Endothelial cell of umbilical vein (primary cell): Measurements from ENCODE around the gene ANO4. TPM values are rescaled to one million over a fixed set of nuclear protein-coding genes. Genes with fewer than 3 reads are reported as not detected.

Experiments
- BruUV-seq: library from RNA; stranded (reverse); fragments of 400-500 nt; replicated peaks from 2 replicates; lab custom pipeline; 2021; lab: Mats Ljungman, UMichigan
- CTCF ChIA-PET: fragments of 300-600, 350-600 bp; sonication (Branson Sonifier 250); formaldehyde crosslinking; loops from one replicate; lab custom pipeline; 2021; ENCODE audit warnings: antibody characterized with exemption, inconsistent platforms; lab: Charles Lee
- POLR2A ChIA-PET: fragments of 300-600, 350-600 bp; sonication (Branson Sonifier 250); formaldehyde crosslinking; loops from one replicate; lab custom pipeline; 2021; ENCODE audit warnings: antibody characterized with exemption, inconsistent platforms; lab: Charles Lee
- DNase-seq: peaks from one replicate; pipeline ENCODE4 v3.0.0-alpha.2; 2011; ENCODE audit warnings: low read depth, low spot score
- FAIRE-seq: peaks from 2 replicates; lab custom pipeline; 2011; peaks lifted over from hg19 to GRCh38; lab: Jason Lieb, UNC
- H2AFZ ChIP-seq: 2 replicates; pipeline ENCODE4 v1.6.0; 2012; ENCODE audit warnings: low read depth, low read length, control low read depth, inconsistent platforms
- H3K27ac ChIP-seq: 2 replicates; pipeline ENCODE4 v1.5.1; 2011; ENCODE audit warnings: low read depth, mild to moderate bottlenecking, control low read depth, low read length, moderate library complexity; ENCODE audit not compliant: insufficient read depth
- H3K27me3 ChIP-seq, 2 experiments: 2 replicates each; pipeline versions ENCODE4 v1.6.0 to v1.6.1; 2011; ENCODE audit warnings: low read length in 2 of 2, mixed read lengths in 1 of 2; ENCODE audit not compliant: control insufficient read depth in 2 of 2, insufficient read depth in 2 of 2
- H3K36me3 ChIP-seq, 2 experiments: 2 replicates in 1 of 2; 3 replicates in 1 of 2; pipeline ENCODE4 v1.5.1; 2011; ENCODE audit warnings: low read length in 2 of 2, mild to moderate bottlenecking in 1 of 2, moderate library complexity in 1 of 2; ENCODE audit not compliant: control insufficient read depth in 2 of 2, insufficient read depth in 2 of 2; ENCODE audit errors: extremely low read depth in 1 of 2
- H3K4me1 ChIP-seq: 3 replicates; pipeline ENCODE4 v1.5.1; 2011; ENCODE audit warnings: mild to moderate bottlenecking, low read length; ENCODE audit not compliant: control insufficient read depth, insufficient read depth; ENCODE audit errors: extremely low read depth
- H3K4me2 ChIP-seq: 2 replicates; pipeline ENCODE4 v1.6.1; 2011; ENCODE audit warnings: low read length, control low read depth, mixed read lengths; ENCODE audit not compliant: insufficient read depth
- H3K4me3 ChIP-seq, 3 experiments: fragments of 200-600 bp in 1 of 3; sonication (generic), shearing (Covaris generic) in 1 of 3; replicated peaks in 1 of 3; 2 replicates each; pipeline ENCODE4 v1.5.1; 2011 to 2016; ENCODE audit warnings: control low read depth in 3 of 3, low read length in 3 of 3, mild to moderate bottlenecking in 2 of 3, inconsistent platforms in 1 of 3, low read depth in 1 of 3, moderate library complexity in 1 of 3; ENCODE audit not compliant: insufficient read depth in 1 of 3
- H3K79me2 ChIP-seq: 2 replicates; pipeline ENCODE4 v1.6.0; 2012; ENCODE audit warnings: low read length, inconsistent platforms; ENCODE audit not compliant: control insufficient read depth, insufficient read depth
- H3K9ac ChIP-seq: replicated peaks from 2 replicates; pipeline ENCODE3; 2011; ENCODE audit warnings: low read length, control low read depth; ENCODE audit not compliant: insufficient read depth; ENCODE audit errors: extremely low read depth
- H3K9me1 ChIP-seq: replicated peaks from 3 replicates; pipeline ENCODE4 v1.6.0; 2011; ENCODE audit warnings: mild to moderate bottlenecking, low read length; ENCODE audit not compliant: control insufficient read depth, insufficient read depth; ENCODE audit errors: extremely low read depth
- H3K9me3 ChIP-seq: replicated peaks from 2 replicates; pipeline ENCODE4 v1.5.1; 2012; ENCODE audit warnings: low read length, inconsistent platforms; ENCODE audit not compliant: control insufficient read depth, insufficient read depth
- H4K20me1 ChIP-seq: replicated peaks from 2 replicates; pipeline ENCODE3; 2011; ENCODE audit warnings: mild to moderate bottlenecking, low read length; ENCODE audit not compliant: control insufficient read depth, insufficient read depth; ENCODE audit errors: extremely low read depth
- CTCF ChIP-seq, 2 donors: IDR thresholded peaks; 1 replicate in 1 of 2; 2 replicates in 1 of 2; pipeline ENCODE4 v1.5.1; 2011; ENCODE audit warnings: low read length in 2 of 2, mild to moderate bottlenecking in 2 of 2, moderate library complexity in 2 of 2, control low read depth in 1 of 2, inconsistent platforms in 1 of 2, low read depth in 1 of 2; ENCODE audit not compliant: insufficient read depth in 1 of 2; ENCODE audit errors: extremely low read depth in 1 of 2
- EZH2 ChIP-seq: IDR thresholded peaks from 2 replicates; pipeline ENCODE4 v1.6.1; 2012; ENCODE audit warnings: borderline replicate concordance, low read depth, mild to moderate bottlenecking, moderate library complexity, low read length, inconsistent platforms; ENCODE audit not compliant: severe bottlenecking
- FOS ChIP-seq: IDR thresholded peaks from 2 replicates; pipeline ENCODE4 v1.6.1; 2011; ENCODE audit warnings: mild to moderate bottlenecking, low read length, moderate library complexity, borderline replicate concordance; ENCODE audit not compliant: insufficient read depth
- GATA2 ChIP-seq: IDR thresholded peaks from 2 replicates; pipeline ENCODE4 v1.7.0; 2011; ENCODE audit warnings: low read depth, mild to moderate bottlenecking, moderate library complexity, mixed read lengths, low read length; ENCODE audit not compliant: insufficient read length, insufficient read depth
- JUN ChIP-seq: IDR thresholded peaks from 2 replicates; pipeline ENCODE4 v1.6.1; 2011; ENCODE audit warnings: borderline replicate concordance, low read depth; ENCODE audit not compliant: insufficient read length, insufficient read depth
- MAX ChIP-seq: IDR thresholded peaks from 2 replicates; pipeline ENCODE4 v1.6.1; 2011; ENCODE audit not compliant: insufficient read depth, insufficient read length
- MYC ChIP-seq: IDR thresholded peaks from one replicate; pipeline ENCODE4 v1.6.1; 2011; ENCODE audit warnings: mild to moderate bottlenecking, low read depth, low read length
- POLR2A ChIP-seq: IDR thresholded peaks from 2 replicates; pipeline ENCODE4 v1.6.1; 2012; ENCODE audit warnings: low read depth, mild to moderate bottlenecking, control low read depth, low read length
- POLR2AphosphoS5 ChIP-seq: IDR thresholded peaks from 2 replicates; pipeline ENCODE4 v1.6.1; 2012; ENCODE audit warnings: low read depth, mild to moderate bottlenecking, control low read depth, low read length, moderate library complexity; ENCODE audit not compliant: insufficient read depth
- dilution Hi-C: fragments of 300-500 bp; cut with MboI; formaldehyde crosslinking; loops from one replicate; pipeline ENCODE4 v1.15.0; 2019; ENCODE audit warnings: low sequenced_read_pairs; ENCODE audit not compliant: extremely low pct_ligation_motif_present
- intact Hi-C: fragments of 100-400 bp; cut with micrococcal nuclease; formaldehyde crosslinking; loops from one replicate; pipeline ENCODE4 v1.10.0; 2022
- polyA plus RNA-seq, 4 experiments: library from polyadenylated mRNA; depleted of rRNA in 3 of 4; stranded (reverse) in 3 of 4; unstranded in 1 of 4; fragments of >200 nt; gene quantifications; 2 replicates each; pipeline versions ENCODE4 v1.2.1 to v1.2.3, GENCODE V29; 2011 to 2012; ENCODE audit warnings: missing spikeins in 1 of 4
- total RNA-seq: library from RNA; stranded (reverse); gene quantifications from 2 replicates; pipeline ENCODE4 v1.2.3, GENCODE V29; 2021

The ANO4 gene
- total and polyA plus RNA-seq, 2 donors (not counting 3 experiments of a cell fraction or from before 2014, with no cell fraction given), result 0.25 TPM; not detected in 1

GRCh38 chr12:100992194-100992593 is 197.6 kb downstream of the ANO4 start:
- dilution Hi-C loops, result no loop called here
- TF ChIP-seq CTCF (IDR thresholded peaks at IDR 0.05; ENCODE audit: extremely low read depth in 1 of 2, insufficient read depth in 1 of 2, low read depth in 1 of 2, low read length in 2 of 2) (no peak), FOS (no peak), POLR2A (no peak), MYC (no peak), MAX (no peak), EZH2 (no peak), GATA2 (no peak), JUN (no peak), POLR2AphosphoS5 (no peak)
- Histone ChIP-seq H3K4me3 (no peak overlapping the region), H2AFZ (no peak overlapping the region), H3K9me3 (peaks cover 2% of the 10 kb centered on the region), H3K9ac (no peak overlapping the region), H3K27me3 (no peaks in the 10 kb centered on the region), H3K9me1 (no peaks in the 10 kb centered on the region), H3K4me1 (no peaks in the 10 kb centered on the region), H3K79me2 (no peaks in the 10 kb centered on the region), H4K20me1 (no peaks in the 10 kb centered on the region), H3K36me3 (no peaks in the 10 kb centered on the region), H3K4me2 (no peak overlapping the region), H3K27ac (no peak overlapping the region)
- DNase-seq (no peak), FAIRE-seq (no peak)
- intact Hi-C loops, result no loop called here
- CTCF ChIA-PET, result no interaction called here
- POLR2A ChIA-PET, result no interaction called here
- no TSS peak for BruUV-seq
